Nephron progenitor cell (in vitro differentiated cells): ENCODE data around the gene DDAH1.

ENCODE experiments used
- DNase-seq: peaks from one replicate; pipeline ENCODE4 v3.0.0; 2021
- H3K27ac Mint-ChIP-seq: 2 replicates; pipeline ENCODE4 v1.8.0; 2021; ENCODE audit warnings: mild to moderate bottlenecking, moderate library complexity, mixed read lengths
- H3K27me3 Mint-ChIP-seq: 2 replicates; pipeline ENCODE4 v1.8.0; 2021; ENCODE audit warnings: mild to moderate bottlenecking, low read depth, mixed read lengths; ENCODE audit not compliant: poor library complexity
- H3K36me3 Mint-ChIP-seq: 2 replicates; pipeline ENCODE4 v1.8.0; 2021; ENCODE audit warnings: low read depth, mixed read lengths
- H3K4me1 Mint-ChIP-seq: 2 replicates; pipeline ENCODE4 v1.8.0; 2021; ENCODE audit warnings: mixed read lengths
- H3K4me3 Mint-ChIP-seq: 2 replicates; pipeline ENCODE4 v1.8.0; 2021; ENCODE audit warnings: mild to moderate bottlenecking, moderate library complexity, mixed read lengths
- H3K9me3 Mint-ChIP-seq: 2 replicates; pipeline ENCODE4 v1.8.0; 2021; ENCODE audit warnings: mild to moderate bottlenecking, moderate library complexity, mixed read lengths
- TF ChIP-seq, protein P1 (sequence below): fragments of 200-600 bp; sonication (generic); IDR thresholded peaks from 2 replicates; pipeline ENCODE4 v1.5.0; 2021; ENCODE audit warnings: antibody characterized with exemption

DDAH1 gene

DNA sequence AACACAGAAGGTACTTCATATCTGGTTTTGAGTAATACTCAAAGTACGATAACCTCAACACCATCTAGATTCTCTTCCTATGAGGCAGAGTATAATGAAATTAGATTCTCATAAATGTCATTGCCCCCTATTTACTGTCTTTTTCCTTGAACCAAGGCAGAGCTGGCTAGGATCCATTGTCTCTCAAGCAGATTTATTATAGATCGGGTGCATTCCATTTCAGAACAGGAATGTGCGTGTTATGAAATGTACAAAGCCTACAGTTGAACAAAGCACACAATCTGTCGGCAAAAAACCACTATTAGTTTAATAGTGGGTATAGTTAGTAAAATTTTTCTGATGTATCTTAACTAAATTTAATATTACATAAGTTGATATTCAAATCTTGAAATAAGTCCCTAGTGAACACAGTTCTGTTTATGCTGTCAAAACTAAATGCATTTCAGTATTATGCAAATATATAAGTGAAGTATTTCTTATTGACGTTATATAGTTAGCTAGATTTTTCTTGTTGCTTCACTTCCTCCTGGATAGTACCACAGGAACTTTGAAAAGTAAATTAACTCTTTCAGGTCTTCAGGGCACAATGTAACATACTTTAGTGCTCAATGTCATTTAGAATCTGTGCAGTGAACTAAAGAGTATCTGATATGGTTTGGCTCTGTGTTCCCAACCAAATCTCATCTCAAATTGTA is 92.1 kb downstream of the DDAH1 start:
- Mint-ChIP-seq H3K4me3 (no peak overlapping the region), H3K36me3 (no peaks in the 10 kb centered on the region), H3K27me3 (no peaks in the 10 kb centered on the region), H3K27ac (no peak overlapping the region), H3K9me3 (no peaks in the 10 kb centered on the region), H3K4me1 (peaks cover 11% of the 10 kb centered on the region)
- TF ChIP-seq, protein P1, sequence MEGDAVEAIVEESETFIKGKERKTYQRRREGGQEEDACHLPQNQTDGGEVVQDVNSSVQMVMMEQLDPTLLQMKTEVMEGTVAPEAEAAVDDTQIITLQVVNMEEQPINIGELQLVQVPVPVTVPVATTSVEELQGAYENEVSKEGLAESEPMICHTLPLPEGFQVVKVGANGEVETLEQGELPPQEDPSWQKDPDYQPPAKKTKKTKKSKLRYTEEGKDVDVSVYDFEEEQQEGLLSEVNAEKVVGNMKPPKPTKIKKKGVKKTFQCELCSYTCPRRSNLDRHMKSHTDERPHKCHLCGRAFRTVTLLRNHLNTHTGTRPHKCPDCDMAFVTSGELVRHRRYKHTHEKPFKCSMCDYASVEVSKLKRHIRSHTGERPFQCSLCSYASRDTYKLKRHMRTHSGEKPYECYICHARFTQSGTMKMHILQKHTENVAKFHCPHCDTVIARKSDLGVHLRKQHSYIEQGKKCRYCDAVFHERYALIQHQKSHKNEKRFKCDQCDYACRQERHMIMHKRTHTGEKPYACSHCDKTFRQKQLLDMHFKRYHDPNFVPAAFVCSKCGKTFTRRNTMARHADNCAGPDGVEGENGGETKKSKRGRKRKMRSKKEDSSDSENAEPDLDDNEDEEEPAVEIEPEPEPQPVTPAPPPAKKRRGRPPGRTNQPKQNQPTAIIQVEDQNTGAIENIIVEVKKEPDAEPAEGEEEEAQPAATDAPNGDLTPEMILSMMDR: no peak
- DNase-seq: no peak

DNA sequence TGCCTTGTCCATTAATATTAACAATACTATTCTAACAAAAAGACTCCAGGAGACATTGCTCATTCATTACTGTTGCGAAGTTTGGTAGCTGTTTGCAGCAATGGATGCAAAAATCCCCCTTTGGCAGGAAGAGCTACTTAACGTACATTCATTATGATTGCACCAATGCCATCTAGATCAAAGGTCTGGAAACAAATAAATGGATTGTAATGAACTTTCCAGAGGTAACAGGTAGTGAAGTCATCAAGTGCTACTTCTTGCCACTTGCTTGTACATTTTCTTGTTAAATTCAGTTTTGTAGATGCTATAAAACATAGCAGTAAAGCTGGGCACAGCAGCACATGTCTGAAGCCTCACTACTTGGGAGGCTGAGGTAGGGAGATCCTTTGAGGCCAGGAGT is 93.9 kb downstream of the DDAH1 start:
- Mint-ChIP-seq H3K27ac (no peak overlapping the region), H3K36me3 (no peaks in the 10 kb centered on the region)

GRCh38 chr1:85368073-85368770 is 96.7 kb downstream of the DDAH1 start:
- H3K9me3 Mint-ChIP-seq: no peaks in the 10 kb centered on the region
- H3K27me3 Mint-ChIP-seq: no peaks in the 10 kb centered on the region
- H3K4me1 Mint-ChIP-seq: peaks cover 7% of the 10 kb centered on the region
- no peak overlapping the region for H3K27ac Mint-ChIP-seq
- H3K4me3 Mint-ChIP-seq: no peak overlapping the region
- DNase-seq: no peak
- TF ChIP-seq, protein P1: no peak
- no peaks in the 10 kb centered on the region for H3K36me3 Mint-ChIP-seq

More for the DNA sequence above, 93.9 kb downstream of the DDAH1 start:
- Mint-ChIP-seq H3K9me3 (no peaks in the 10 kb centered on the region), H3K4me3 (no peak overlapping the region), H3K4me1 (peaks cover 11% of the 10 kb centered on the region), H3K27me3 (no peaks in the 10 kb centered on the region)
- TF ChIP-seq, protein P1: no peak
- no peak for DNase-seq

GRCh38 chr1:85366391-85367170 is 98.4 kb downstream of the DDAH1 start:
- TF ChIP-seq, protein P1: no peak
- no peak for DNase-seq
- no peaks in the 10 kb centered on the region for H3K9me3 Mint-ChIP-seq
- H3K27me3 Mint-ChIP-seq: no peaks in the 10 kb centered on the region
- H3K4me1 Mint-ChIP-seq: peaks cover 6% of the 10 kb centered on the region
- H3K27ac Mint-ChIP-seq: no peak overlapping the region
- H3K4me3 Mint-ChIP-seq: no peak overlapping the region
- H3K36me3 Mint-ChIP-seq: no peaks in the 10 kb centered on the region

GRCh38 chr1:85365851-85366250 is 99.1 kb downstream of the DDAH1 start:
- no peak for DNase-seq
- Mint-ChIP-seq H3K27ac (no peak overlapping the region), H3K27me3 (no peaks in the 10 kb centered on the region), H3K4me3 (no peak overlapping the region), H3K4me1 (peaks cover 6% of the 10 kb centered on the region), H3K36me3 (no peaks in the 10 kb centered on the region), H3K9me3 (no peaks in the 10 kb centered on the region)
- TF ChIP-seq, protein P1: no peak
